Fibroblast of mammary gland (primary cell): ENCODE data around the gene NUMA1.
A peak's percentile ranks its signal among the peaks of the same experiment; 100 is the strongest.

Experiments
- DNase-seq: peaks from one replicate; pipeline ENCODE4 v3.0.0-alpha.2; 2010; ENCODE audit warnings: low read depth
- H3K4me3 ChIP-seq: 2 replicates; pipeline ENCODE4 v1.5.1; 2011; ENCODE audit warnings: low read depth, mild to moderate bottlenecking, low read length, moderate library complexity; ENCODE audit not compliant: control insufficient read depth
- CTCF ChIP-seq: conservative IDR thresholded peaks from 2 replicates; pipeline ENCODE4 v1.5.1; 2011; ENCODE audit warnings: low read depth, low read length, inconsistent platforms; ENCODE audit not compliant: control insufficient read depth, insufficient read depth

Gene NUMA1, protein sequence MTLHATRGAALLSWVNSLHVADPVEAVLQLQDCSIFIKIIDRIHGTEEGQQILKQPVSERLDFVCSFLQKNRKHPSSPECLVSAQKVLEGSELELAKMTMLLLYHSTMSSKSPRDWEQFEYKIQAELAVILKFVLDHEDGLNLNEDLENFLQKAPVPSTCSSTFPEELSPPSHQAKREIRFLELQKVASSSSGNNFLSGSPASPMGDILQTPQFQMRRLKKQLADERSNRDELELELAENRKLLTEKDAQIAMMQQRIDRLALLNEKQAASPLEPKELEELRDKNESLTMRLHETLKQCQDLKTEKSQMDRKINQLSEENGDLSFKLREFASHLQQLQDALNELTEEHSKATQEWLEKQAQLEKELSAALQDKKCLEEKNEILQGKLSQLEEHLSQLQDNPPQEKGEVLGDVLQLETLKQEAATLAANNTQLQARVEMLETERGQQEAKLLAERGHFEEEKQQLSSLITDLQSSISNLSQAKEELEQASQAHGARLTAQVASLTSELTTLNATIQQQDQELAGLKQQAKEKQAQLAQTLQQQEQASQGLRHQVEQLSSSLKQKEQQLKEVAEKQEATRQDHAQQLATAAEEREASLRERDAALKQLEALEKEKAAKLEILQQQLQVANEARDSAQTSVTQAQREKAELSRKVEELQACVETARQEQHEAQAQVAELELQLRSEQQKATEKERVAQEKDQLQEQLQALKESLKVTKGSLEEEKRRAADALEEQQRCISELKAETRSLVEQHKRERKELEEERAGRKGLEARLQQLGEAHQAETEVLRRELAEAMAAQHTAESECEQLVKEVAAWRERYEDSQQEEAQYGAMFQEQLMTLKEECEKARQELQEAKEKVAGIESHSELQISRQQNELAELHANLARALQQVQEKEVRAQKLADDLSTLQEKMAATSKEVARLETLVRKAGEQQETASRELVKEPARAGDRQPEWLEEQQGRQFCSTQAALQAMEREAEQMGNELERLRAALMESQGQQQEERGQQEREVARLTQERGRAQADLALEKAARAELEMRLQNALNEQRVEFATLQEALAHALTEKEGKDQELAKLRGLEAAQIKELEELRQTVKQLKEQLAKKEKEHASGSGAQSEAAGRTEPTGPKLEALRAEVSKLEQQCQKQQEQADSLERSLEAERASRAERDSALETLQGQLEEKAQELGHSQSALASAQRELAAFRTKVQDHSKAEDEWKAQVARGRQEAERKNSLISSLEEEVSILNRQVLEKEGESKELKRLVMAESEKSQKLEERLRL (N-terminal part only)

DNA sequence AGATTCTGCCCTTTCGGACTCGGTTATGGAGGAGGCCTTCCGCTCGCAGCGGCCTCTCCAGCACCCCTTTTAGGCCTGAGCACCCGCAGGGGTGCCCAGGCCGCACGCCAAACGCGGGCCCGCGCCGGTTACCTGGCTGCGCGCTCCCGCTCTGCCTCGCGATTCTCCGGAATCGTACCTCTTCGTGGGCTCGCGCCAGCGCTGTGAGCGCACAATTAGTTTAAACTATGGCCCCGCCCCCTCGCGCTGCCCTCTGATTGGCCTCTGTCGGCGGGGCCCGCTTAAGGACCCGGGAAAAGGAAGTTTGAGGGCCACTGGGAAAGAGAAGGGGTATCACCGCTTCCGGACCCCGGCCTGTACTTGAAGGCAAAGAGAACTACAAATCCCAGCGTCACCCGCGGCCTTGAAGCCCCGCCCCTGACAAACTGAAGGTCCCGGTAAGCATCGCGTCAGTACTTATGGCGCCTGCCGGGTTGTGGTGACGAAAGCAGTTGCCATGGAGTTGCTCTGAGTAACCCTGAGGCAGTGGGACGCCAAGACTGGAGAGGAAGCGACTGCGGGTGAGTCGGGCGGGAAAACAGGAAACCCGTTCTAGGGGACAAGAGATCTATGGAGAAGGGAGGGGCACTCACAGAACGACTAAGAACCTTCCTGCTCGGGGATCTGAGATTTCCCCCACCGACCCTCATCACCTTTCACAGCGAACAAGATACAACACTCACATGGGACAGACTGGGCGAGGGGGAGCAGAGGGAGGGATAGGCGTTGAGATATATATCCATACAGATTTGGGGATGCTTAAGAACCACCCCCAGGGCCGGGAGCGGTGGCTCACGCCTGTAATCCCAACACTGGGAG, at the start of gene NUMA1, which contains the start of gene LRRC51:
Gene NUMA1, minus strand, starts transcription at position 217 of the 858 bp plus-strand sequence. CDS start 44,599 bp downstream, outside the sequence.
Gene LRRC51, plus strand, starts transcription at position 525 of the 858 bp plus-strand sequence. CDS start 8,234 bp downstream, outside the sequence.
- peak; percentile 100 for DNase-seq
- H3K4me3 ChIP-seq = peak within 1 kb of the TSS; percentile 85
- TF ChIP-seq CTCF = no peak

- no peak for TF ChIP-seq CTCF
- no peak for DNase-seq
- H3K4me3 ChIP-seq = no peak overlapping the region
These were observed 49.0 kb upstream of the NUMA1 start for GRCh38 chr11:72129381-72129780.

DNA sequence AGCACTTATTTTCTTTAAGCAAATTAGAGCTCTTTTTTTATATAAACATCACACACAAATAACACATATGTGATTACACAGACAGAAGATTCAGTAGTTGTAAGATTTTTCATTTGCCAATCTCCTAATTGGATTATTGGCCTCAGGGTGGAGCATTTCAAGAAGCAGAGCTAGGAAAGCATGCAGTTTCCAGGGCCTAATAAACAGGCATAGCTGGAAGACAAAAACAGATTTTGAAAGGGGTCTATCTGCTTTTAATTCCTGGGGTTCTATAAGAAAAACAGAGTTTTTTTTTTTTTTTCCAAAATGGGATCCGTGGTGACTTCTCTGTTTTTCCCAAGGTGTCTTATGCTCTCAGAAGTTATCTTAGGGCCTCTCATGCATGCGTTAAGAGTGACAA, 47.6 kb upstream of the NUMA1 start:
- no peak for DNase-seq
- no peak for TF ChIP-seq CTCF
- no peak overlapping the region for H3K4me3 ChIP-seq

DNA sequence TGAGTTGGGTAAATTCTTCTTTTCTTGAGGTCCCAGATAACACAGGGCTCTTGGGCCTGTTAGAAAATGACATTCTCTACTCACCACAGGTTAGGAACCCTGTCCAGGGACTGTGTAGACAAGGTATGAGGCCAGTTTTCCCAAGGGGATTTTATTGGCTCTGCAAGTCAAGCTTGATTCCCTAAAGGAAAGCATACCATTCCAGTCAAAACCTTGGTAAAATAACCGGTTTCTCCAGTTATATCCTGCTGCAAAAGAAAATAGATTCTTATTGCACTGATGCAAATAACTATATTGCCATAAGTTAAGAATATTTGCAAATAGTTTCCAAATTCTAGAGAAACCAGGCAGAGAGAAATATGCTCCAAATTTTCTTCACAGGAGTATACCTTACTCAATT, 45.6 kb upstream of the NUMA1 start:
- no peak overlapping the region for H3K4me3 ChIP-seq
- no peak for TF ChIP-seq CTCF
- no peak for DNase-seq

DNA sequence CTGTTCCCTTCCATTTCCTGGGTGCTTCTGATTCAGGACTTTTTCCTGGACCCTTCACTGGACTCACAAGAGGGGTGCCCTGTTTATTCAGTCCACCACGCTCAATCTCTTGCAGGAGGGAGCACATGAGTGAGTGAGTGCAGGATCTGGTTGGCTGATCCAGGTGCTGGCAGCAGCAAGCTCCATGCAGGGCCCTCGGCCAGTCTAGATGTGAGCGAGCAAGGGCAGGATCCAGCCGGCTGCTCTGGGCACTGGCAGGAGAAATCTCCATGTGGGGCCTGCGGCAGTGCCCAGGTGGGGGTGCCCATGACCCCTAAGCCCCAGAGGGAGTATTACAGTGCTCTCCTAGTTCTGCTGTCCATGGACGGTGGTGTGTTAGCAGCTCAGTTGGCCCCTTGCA, 43.7 kb upstream of the NUMA1 start:
- DNase-seq = no peak
- no peak for TF ChIP-seq CTCF
- H3K4me3 ChIP-seq = no peak overlapping the region
